ENCODE measurements around the gene ELAVL1. TPM values are rescaled to one million over a fixed set of nuclear protein-coding genes. Genes with fewer than 3 reads are reported as not detected.

Gene ELAVL1
- total and polyA plus RNA-seq, 10 donors: 13.5 to 66.7 (median 29.9) TPM

DNA sequence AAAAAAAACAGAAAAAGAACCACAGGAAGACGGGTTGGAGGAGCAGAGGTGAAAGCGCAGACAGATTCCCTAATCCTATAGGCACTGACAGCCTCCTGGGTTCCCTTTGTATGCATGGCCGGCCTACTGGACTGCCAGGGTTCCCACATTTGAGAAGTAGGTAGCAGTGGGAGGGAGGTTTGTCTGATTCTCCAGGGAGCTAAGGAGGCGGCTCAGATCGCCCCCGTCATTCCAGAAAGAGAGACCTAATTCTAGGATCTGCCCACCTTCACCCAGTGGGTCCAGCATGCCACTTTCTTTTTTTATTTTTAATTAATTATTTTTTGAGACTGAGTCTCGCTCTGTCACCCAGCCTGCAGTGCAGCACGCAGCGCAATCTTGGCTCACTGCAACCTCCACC lies 37.5 kb upstream of the ELAVL1 start:
- no peak overlapping the region for H3K4me3 ChIP-seq
- TF ChIP-seq POLR2A (IDR thresholded peaks at IDR 0.05) (no peak), POLR2AphosphoS5 (IDR thresholded peaks at IDR 0.05) (no peak)
- TF ChIP-seq, protein P1, sequence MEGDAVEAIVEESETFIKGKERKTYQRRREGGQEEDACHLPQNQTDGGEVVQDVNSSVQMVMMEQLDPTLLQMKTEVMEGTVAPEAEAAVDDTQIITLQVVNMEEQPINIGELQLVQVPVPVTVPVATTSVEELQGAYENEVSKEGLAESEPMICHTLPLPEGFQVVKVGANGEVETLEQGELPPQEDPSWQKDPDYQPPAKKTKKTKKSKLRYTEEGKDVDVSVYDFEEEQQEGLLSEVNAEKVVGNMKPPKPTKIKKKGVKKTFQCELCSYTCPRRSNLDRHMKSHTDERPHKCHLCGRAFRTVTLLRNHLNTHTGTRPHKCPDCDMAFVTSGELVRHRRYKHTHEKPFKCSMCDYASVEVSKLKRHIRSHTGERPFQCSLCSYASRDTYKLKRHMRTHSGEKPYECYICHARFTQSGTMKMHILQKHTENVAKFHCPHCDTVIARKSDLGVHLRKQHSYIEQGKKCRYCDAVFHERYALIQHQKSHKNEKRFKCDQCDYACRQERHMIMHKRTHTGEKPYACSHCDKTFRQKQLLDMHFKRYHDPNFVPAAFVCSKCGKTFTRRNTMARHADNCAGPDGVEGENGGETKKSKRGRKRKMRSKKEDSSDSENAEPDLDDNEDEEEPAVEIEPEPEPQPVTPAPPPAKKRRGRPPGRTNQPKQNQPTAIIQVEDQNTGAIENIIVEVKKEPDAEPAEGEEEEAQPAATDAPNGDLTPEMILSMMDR (IDR thresholded peaks at IDR 0.05 in 8 of 11, conservative IDR thresholded peaks at IDR 0.05 in 3 of 11): no peak
- 87 to 97% (median 93%) methylated on average over 9 of the region's 9 CpGs for WGBS, 5 donors
- no peak for DNase-seq
- no peaks in the 10 kb centered on the region for H3K9me3 ChIP-seq
- intact Hi-C loops (cut with DNase I; ENCODE audit: low total_unique reads): no loop called here
- peaks cover 0 to 6% (median 0%) of the 10 kb centered on the region in 7 donors for H3K27me3 ChIP-seq (replicated peaks in 1 of 7)
- no peaks in the 10 kb centered on the region for H3K36me3 ChIP-seq
- H3K4me1 ChIP-seq: no peaks in the 10 kb centered on the region
- H3K27ac ChIP-seq: no peak overlapping the region

DNA sequence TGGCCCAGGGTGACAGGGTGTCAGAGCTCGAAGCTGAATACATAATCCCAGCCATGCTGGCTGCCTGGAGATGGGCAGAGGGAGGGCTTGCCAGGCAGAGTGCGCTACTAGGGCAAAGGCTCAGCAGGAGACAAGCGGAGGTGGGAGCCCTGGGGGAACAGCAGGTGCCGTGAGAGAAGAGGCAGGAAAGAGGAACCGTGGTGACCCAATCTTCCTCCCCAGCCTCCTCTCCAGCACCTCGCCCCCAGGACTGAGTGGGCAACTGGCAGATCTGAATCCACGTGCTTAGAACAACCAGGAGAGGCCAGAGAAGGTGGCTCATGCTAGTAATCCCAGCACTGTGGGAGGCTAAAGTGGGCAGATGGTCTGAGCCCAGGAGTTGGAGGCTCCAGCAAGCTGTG lies 36.1 kb upstream of the ELAVL1 start:
- Histone ChIP-seq H3K4me1 (no peaks in the 10 kb centered on the region), H3K36me3 (no peaks in the 10 kb centered on the region), H3K27ac (no peak overlapping the region), H3K4me3 (no peak overlapping the region), H3K9me3 (no peaks in the 10 kb centered on the region), H3K27me3 (replicated peaks in 1 of 7) (peaks cover 0 to 14% (median 0%) of the 10 kb centered on the region in 7 donors)
- 35 to 50% (median 40%) methylated on average over 7 of the region's 7 CpGs for WGBS, 5 donors
- TF ChIP-seq POLR2A (IDR thresholded peaks at IDR 0.05) (no peak), POLR2AphosphoS5 (IDR thresholded peaks at IDR 0.05) (no peak)
- TF ChIP-seq, protein P1 (IDR thresholded peaks at IDR 0.05 in 8 of 11, conservative IDR thresholded peaks at IDR 0.05 in 3 of 11): no peak
- intact Hi-C loops (cut with DNase I; ENCODE audit: low total_unique reads): no loop called here
- no peak for DNase-seq

GRCh38 chr19:8039231-8039630 lies 33.8 kb upstream of the ELAVL1 start:
- Histone ChIP-seq H3K36me3 (no peaks in the 10 kb centered on the region), H3K4me1 (no peaks in the 10 kb centered on the region), H3K9me3 (no peaks in the 10 kb centered on the region), H3K27me3 (replicated peaks in 1 of 7) (peaks cover 0 to 19% (median 0%) of the 10 kb centered on the region in 7 donors), H3K4me3 (no peak overlapping the region), H3K27ac (no peak overlapping the region)
- intact Hi-C loops (cut with DNase I; ENCODE audit: low total_unique reads): no loop called here
- no peak for DNase-seq
- no peak for TF ChIP-seq POLR2AphosphoS5 (IDR thresholded peaks at IDR 0.05)
- TF ChIP-seq, protein P1 (IDR thresholded peaks at IDR 0.05 in 8 of 11, conservative IDR thresholded peaks at IDR 0.05 in 3 of 11): no peak
- no peak for TF ChIP-seq POLR2A (IDR thresholded peaks at IDR 0.05)
- 94 to 97% (median 96%) methylated on average over 3 of the region's 3 CpGs for WGBS, 5 donors

DNA sequence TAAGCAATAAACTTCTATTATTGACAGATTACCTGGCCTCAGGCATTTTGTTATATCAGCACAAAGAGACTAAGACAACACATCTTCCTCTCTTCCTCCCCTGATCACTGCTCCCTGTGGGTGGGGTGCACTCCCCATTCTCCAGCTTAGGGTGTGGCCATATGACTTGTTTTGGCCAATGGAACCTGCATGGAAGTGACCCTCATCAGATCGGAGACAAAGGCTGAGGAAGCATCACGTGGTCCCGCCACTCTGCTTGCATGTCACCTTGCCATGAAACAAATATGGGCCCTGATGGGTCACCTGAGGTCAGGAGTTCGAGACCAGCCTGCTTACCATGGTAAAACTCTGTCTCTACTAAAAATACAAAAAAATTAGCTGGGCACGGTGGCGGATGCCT lies 33.4 kb upstream of the ELAVL1 start:
- no peak for DNase-seq
- intact Hi-C loops (cut with DNase I; ENCODE audit: low total_unique reads): no loop called here
- TF ChIP-seq, protein P1 (IDR thresholded peaks at IDR 0.05 in 8 of 11, conservative IDR thresholded peaks at IDR 0.05 in 3 of 11): no peak
- TF ChIP-seq POLR2AphosphoS5 (IDR thresholded peaks at IDR 0.05): no peak
- no peak for TF ChIP-seq POLR2A (IDR thresholded peaks at IDR 0.05)
- WGBS, 5 donors: 59 to 92% (median 76%) methylated on average over 6 of the region's 6 CpGs
- Histone ChIP-seq H3K9me3 (no peaks in the 10 kb centered on the region), H3K4me3 (no peak overlapping the region), H3K36me3 (no peaks in the 10 kb centered on the region), H3K27me3 (replicated peaks in 1 of 7) (peaks cover 0 to 21% (median 0%) of the 10 kb centered on the region in 7 donors), H3K4me1 (no peaks in the 10 kb centered on the region), H3K27ac (no peak overlapping the region)
